ENCODE measurements around the gene TXNL4A. TPM values are rescaled to one million over a fixed set of nuclear protein-coding genes. Genes with fewer than 3 reads are reported as not detected.

TXNL4A gene
- total RNA-seq, 1 experiment from 2014 or later: 416 TPM

GRCh38 chr18:79928563-79928960, 59.8 kb downstream of the TXNL4A start:
- Histone ChIP-seq H3K27ac (ENCODE audit: low read length) (no peak overlapping the region), H3K9me3 (ENCODE audit: control insufficient read depth, insufficient read depth, low read depth, low read length) (peaks cover 43% of the 10 kb centered on the region), H3K4me1 (ENCODE audit: control insufficient read depth, insufficient read depth, low read length) (no peaks in the 10 kb centered on the region), H3K36me3 (ENCODE audit: control insufficient read depth, insufficient read depth, low read length) (no peaks in the 10 kb centered on the region), H3K4me3 (ENCODE audit: low read depth in 2 of 2, low read length in 2 of 2) (no peak overlapping the region), H3K27me3 (ENCODE audit: control insufficient read depth, insufficient read depth, low read length) (no peaks in the 10 kb centered on the region)
- in situ Hi-C loops (cut with HindIII; ENCODE audit: low pct_unique_long_range_greater_than_20kb, low sequenced_read_pairs) (no loop called here), intact Hi-C loops (cut with micrococcal nuclease; ENCODE audit: unreplicated experiment) (no loop called here)
- TF ChIP-seq REST (IDR thresholded peaks at IDR 0.05; ENCODE audit: insufficient read depth in 1 of 2, low read depth in 2 of 2, low read length in 1 of 2) (no peak), SIN3A (IDR thresholded peaks at IDR 0.05; ENCODE audit: borderline replicate concordance, insufficient read depth, low read depth, low read length) (no peak), CTCF (IDR thresholded peaks at IDR 0.05) (no peak), TCF7L2 (IDR thresholded peaks at IDR 0.05; ENCODE audit: low read depth, low read length) (no peak), POLR2AphosphoS5 (IDR thresholded peaks at IDR 0.05; ENCODE audit: low read depth, low read length) (no peak)
- ChIA-PET POLR2A (no interaction called here), CTCF (no interaction called here)
- DNase-seq (ENCODE audit: low read depth, low spot score) (no peak), ATAC-seq (no peak)
- BruUV-seq (replicated peaks): no TSS peak

GRCh38 chr18:79927607-79928562, 60.5 kb downstream of the TXNL4A start:
- no peaks in the 10 kb centered on the region for H3K4me1 ChIP-seq (ENCODE audit: control insufficient read depth, insufficient read depth, low read length)
- DNase-seq (ENCODE audit: low read depth, low spot score): no peak
- H3K27ac ChIP-seq (ENCODE audit: low read length): no peak overlapping the region
- peak; percentile 43 for ATAC-seq
- intact Hi-C loops (cut with micrococcal nuclease; ENCODE audit: unreplicated experiment) (no loop called here), in situ Hi-C loops (cut with HindIII; ENCODE audit: low pct_unique_long_range_greater_than_20kb, low sequenced_read_pairs) (no loop called here)
- ChIA-PET POLR2A (no interaction called here), CTCF (no interaction called here)
- H3K27me3 ChIP-seq (ENCODE audit: control insufficient read depth, insufficient read depth, low read length): no peaks in the 10 kb centered on the region
- no peak overlapping the region for H3K4me3 ChIP-seq (ENCODE audit: low read depth in 2 of 2, low read length in 2 of 2)
- no peak for TF ChIP-seq CTCF (IDR thresholded peaks at IDR 0.05)
- H3K9me3 ChIP-seq (ENCODE audit: control insufficient read depth, insufficient read depth, low read depth, low read length): peaks cover 37% of the 10 kb centered on the region
- BruUV-seq (replicated peaks): no TSS peak
- no peaks in the 10 kb centered on the region for H3K36me3 ChIP-seq (ENCODE audit: control insufficient read depth, insufficient read depth, low read length)
